ENCODE measurements around the gene KCNQ1. TPM values are rescaled to one million over a fixed set of nuclear protein-coding genes. Genes with fewer than 3 reads are reported as not detected.

The KCNQ1 gene
- polyA plus RNA-seq, 1 of the 3 experiments (the other 2 are of a cell fraction): 0.05 TPM

DNA sequence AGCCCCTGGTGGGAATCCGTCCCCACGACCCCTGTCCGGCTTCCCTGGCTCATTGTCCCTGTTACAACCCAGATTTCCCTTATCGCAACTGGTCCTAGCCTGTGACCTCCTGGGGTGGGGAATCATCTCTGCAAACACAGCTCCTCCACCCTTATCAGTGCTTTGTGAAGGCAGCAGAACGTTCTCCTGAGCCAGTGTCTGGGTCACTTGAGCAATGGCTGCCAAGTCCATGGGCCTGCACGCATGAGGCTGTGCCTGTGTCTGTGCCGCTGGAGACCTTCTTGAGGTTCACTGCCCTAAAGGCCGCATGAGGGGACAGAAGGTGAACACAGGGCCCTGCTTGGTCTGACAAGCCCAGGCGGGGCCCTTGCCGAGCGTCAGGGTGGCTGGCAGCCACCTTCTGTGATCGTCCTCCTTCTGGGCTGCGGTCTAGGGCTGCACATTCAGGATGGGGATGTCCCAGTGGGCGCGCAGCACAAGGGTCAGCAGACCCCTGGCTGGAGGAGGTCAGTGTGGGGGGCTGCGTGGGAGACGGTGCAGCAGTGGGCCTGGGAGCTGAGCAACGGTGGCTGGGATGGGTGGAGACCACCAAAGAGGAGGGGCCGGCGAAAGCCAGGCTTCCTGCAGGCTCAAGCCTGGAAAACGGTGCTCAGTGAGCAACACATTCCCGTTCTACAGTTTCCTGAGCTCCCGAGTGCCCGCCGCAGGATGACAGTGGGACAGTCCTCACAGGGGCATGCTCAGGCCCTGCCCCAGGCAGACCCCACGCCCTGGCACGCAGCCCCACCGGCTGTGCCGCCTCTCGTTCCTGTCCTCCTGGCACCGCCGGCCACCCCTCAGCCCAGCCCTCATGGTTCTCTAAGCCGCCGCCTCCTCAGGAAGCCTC lies 366.6 kb downstream of the KCNQ1 start:
- Histone ChIP-seq H3K4me2 (no peak overlapping the region), H2AFZ (ENCODE audit: low read depth) (no peak overlapping the region), H3K36me3 (replicated peaks in 1 of 2; ENCODE audit: control insufficient read depth in 1 of 2, insufficient read depth in 2 of 2, low read length in 1 of 2) (no peaks in the 10 kb centered on the region), H3K9ac (no peak overlapping the region), H3K79me2 (ENCODE audit: insufficient read depth) (no peaks in the 10 kb centered on the region), H3K27me3 (ENCODE audit: insufficient read depth) (no peaks in the 10 kb centered on the region), H4K20me1 (ENCODE audit: insufficient read depth) (no peaks in the 10 kb centered on the region), H3K4me3 (ENCODE audit: low read depth in 2 of 2, low read length in 1 of 2) (no peak overlapping the region), H3F3A (replicated peaks; ENCODE audit: insufficient read depth) (no peaks in the 10 kb centered on the region), H3K27ac (ENCODE audit: low read depth in 2 of 2, low read length in 1 of 2) (no peak overlapping the region), H3K9me2 (no peaks in the 10 kb centered on the region), H3K4me1 (ENCODE audit: control insufficient read depth in 1 of 2, insufficient read depth in 2 of 2, low read depth in 1 of 2, low read length in 1 of 2) (no peaks in the 10 kb centered on the region; a peak in 1 of 4 replicates), H3K9me3 (no peaks in the 10 kb centered on the region)
- TF ChIP-seq TEAD4 (IDR thresholded peaks at IDR 0.05; ENCODE audit: borderline replicate concordance, insufficient read depth): no peak
- 65% methylated on average over 24 of the region's 34 CpGs for WGBS (ENCODE audit: low lambda C conversion rate)
- no peak for DNase-seq
- CTCF ChIA-PET: no interaction called here
- POLR2A ChIA-PET: no interaction called here

DNA sequence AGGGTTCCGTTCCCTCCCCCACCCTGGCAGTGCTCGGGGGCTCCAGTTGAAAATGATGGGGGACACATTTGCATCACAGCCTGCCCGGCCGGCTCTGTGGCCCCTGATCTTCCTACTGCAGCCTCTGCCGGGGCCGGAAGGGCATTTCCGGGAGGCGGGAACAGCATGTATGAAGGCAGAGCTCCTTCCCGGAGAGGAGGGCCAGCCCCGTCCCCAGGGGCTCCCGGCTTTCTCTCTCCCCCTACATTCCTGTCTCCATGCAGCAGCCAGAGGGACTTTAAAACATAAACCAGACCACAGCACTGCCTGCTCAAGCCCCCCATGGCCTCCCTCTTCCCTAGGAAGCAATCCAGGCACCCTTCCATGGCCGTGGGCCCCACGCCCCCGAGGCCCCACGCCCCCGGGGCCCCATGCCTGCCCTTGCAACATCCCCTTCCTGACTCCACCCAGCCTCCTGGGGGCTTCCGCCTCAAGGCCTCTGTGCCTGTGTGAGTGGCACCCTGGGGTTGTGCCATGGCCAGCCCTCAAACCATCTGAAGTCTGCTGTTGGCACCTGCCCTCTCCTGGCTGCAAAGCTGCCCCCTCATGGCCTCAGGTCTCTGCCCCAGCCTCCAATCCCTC lies 367.7 kb downstream of the KCNQ1 start:
- Histone ChIP-seq H3K4me3 (ENCODE audit: low read depth in 2 of 2, low read length in 1 of 2) (no peak overlapping the region), H3K27ac (ENCODE audit: low read depth in 2 of 2, low read length in 1 of 2) (no peak overlapping the region), H3F3A (replicated peaks; ENCODE audit: insufficient read depth) (no peaks in the 10 kb centered on the region), H3K9ac (no peak overlapping the region), H3K27me3 (ENCODE audit: insufficient read depth) (no peaks in the 10 kb centered on the region), H3K4me2 (no peak overlapping the region), H3K4me1 (ENCODE audit: control insufficient read depth in 1 of 2, insufficient read depth in 2 of 2, low read depth in 1 of 2, low read length in 1 of 2) (no peaks in the 10 kb centered on the region; a peak in 1 of 4 replicates), H3K79me2 (ENCODE audit: insufficient read depth) (no peaks in the 10 kb centered on the region), H3K36me3 (replicated peaks in 1 of 2; ENCODE audit: control insufficient read depth in 1 of 2, insufficient read depth in 2 of 2, low read length in 1 of 2) (no peaks in the 10 kb centered on the region), H3K9me2 (no peaks in the 10 kb centered on the region), H3K9me3 (no peaks in the 10 kb centered on the region), H4K20me1 (ENCODE audit: insufficient read depth) (no peaks in the 10 kb centered on the region), H2AFZ (ENCODE audit: low read depth) (no peak overlapping the region)
- CTCF ChIA-PET: no interaction called here
- no peak for DNase-seq
- TF ChIP-seq NFIC (IDR thresholded peaks at IDR 0.05; ENCODE audit: borderline replicate concordance): no peak
- no peak for TF ChIP-seq POLR2AphosphoS5 (IDR thresholded peaks at IDR 0.05; ENCODE audit: low read depth, low read length)
- no peak for TF ChIP-seq MEF2A (IDR thresholded peaks at IDR 0.05; ENCODE audit: borderline replicate concordance, low read depth)
- TF ChIP-seq GATA2 (CRISPR knock-in tag; IDR thresholded peaks at IDR 0.05): no peak
- no peak for TF ChIP-seq GABPA (IDR thresholded peaks at IDR 0.05; ENCODE audit: low read depth)
- TF ChIP-seq TCF12 (IDR thresholded peaks at IDR 0.05): no peak
- no peak for TF ChIP-seq CHD2 (IDR thresholded peaks at IDR 0.05; ENCODE audit: low read length, partially characterized antibody)
- no peak for TF ChIP-seq TEAD4 (IDR thresholded peaks at IDR 0.05; ENCODE audit: borderline replicate concordance, insufficient read depth)
- TF ChIP-seq YY1 (IDR thresholded peaks at IDR 0.05; ENCODE audit: low read depth): no peak
- 51% methylated on average over 16 of the region's 17 CpGs for WGBS (ENCODE audit: low lambda C conversion rate)
- POLR2A ChIA-PET: no interaction called here

DNA sequence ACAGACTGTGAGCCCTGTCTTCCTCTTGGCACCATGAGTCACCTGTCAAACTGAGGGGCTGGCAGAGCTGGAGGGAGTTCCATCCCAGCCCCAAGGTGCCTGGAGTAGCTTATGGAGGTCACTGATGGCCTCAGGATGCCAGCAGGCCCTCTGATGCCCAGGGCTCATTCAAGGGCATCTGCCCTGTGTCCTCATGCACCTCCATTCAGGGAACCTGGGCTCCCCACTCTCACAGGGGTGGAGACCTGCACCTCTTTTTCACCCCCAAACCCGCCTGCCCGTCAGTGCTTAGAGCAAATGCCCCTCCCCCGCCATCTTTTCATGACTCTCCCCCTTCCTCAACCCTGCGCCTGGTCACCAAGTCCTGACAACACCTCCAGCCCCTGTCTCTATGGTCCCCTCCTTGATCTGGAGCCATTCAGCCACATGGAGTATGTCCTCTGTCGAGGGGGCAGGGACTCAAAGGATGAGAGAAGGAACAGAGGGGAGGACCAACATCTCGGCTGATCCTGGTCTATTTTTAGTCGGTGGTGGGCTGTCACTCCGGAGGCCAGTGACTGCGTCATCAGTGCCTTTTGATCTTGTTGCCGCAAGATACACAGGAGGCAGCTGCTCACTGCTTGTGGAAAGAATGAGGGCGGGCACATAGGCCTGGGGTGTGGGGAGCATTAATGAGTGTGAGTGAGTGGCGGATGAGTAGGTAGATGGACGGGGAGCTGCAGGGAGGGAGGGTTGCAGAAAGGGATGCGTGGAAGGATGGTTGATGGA lies 368.5 kb downstream of the KCNQ1 start:
- WGBS (ENCODE audit: low lambda C conversion rate): 38% methylated on average over 14 of the region's 14 CpGs
- POLR2A ChIA-PET: no interaction called here
- TF ChIP-seq, protein P1, sequence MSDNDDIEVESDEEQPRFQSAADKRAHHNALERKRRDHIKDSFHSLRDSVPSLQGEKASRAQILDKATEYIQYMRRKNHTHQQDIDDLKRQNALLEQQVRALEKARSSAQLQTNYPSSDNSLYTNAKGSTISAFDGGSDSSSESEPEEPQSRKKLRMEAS (IDR thresholded peaks at IDR 0.05; ENCODE audit: low read depth): no peak
- TF ChIP-seq SMC3 (IDR thresholded peaks at IDR 0.05; ENCODE audit: low read depth, low read length) (no peak), GABPA (IDR thresholded peaks at IDR 0.05; ENCODE audit: low read depth) (no peak), NFIC (IDR thresholded peaks at IDR 0.05; ENCODE audit: borderline replicate concordance) (no peak), EP300 (IDR thresholded peaks at IDR 0.05; ENCODE audit: borderline replicate concordance in 1 of 2, low read depth in 1 of 2, low read length in 1 of 2) (no peak), CHD2 (IDR thresholded peaks at IDR 0.05; ENCODE audit: low read length, partially characterized antibody) (no peak), TCF12 (IDR thresholded peaks at IDR 0.05) (no peak), FOXM1 (IDR thresholded peaks at IDR 0.05; ENCODE audit: low read depth) (no peak), FOXJ3 (CRISPR knock-in tag; IDR thresholded peaks at IDR 0.05) (no peak), RXRA (IDR thresholded peaks at IDR 0.05; ENCODE audit: borderline replicate concordance, low read depth) (no peak)
- TF ChIP-seq, protein P2, sequence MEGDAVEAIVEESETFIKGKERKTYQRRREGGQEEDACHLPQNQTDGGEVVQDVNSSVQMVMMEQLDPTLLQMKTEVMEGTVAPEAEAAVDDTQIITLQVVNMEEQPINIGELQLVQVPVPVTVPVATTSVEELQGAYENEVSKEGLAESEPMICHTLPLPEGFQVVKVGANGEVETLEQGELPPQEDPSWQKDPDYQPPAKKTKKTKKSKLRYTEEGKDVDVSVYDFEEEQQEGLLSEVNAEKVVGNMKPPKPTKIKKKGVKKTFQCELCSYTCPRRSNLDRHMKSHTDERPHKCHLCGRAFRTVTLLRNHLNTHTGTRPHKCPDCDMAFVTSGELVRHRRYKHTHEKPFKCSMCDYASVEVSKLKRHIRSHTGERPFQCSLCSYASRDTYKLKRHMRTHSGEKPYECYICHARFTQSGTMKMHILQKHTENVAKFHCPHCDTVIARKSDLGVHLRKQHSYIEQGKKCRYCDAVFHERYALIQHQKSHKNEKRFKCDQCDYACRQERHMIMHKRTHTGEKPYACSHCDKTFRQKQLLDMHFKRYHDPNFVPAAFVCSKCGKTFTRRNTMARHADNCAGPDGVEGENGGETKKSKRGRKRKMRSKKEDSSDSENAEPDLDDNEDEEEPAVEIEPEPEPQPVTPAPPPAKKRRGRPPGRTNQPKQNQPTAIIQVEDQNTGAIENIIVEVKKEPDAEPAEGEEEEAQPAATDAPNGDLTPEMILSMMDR (IDR thresholded peaks at IDR 0.05): no peak
- Histone ChIP-seq H3K79me2 (ENCODE audit: insufficient read depth) (no peaks in the 10 kb centered on the region), H3K9me2 (no peaks in the 10 kb centered on the region), H3K27ac (ENCODE audit: low read depth in 2 of 2, low read length in 1 of 2) (no peak overlapping the region), H3K4me3 (ENCODE audit: low read depth in 2 of 2, low read length in 1 of 2) (no peak overlapping the region), H3K9me3 (no peaks in the 10 kb centered on the region), H4K20me1 (ENCODE audit: insufficient read depth) (no peaks in the 10 kb centered on the region), H2AFZ (ENCODE audit: low read depth) (no peak overlapping the region), H3K9ac (no peak overlapping the region), H3K36me3 (replicated peaks in 1 of 2; ENCODE audit: control insufficient read depth in 1 of 2, insufficient read depth in 2 of 2, low read length in 1 of 2) (no peaks in the 10 kb centered on the region), H3K4me1 (ENCODE audit: control insufficient read depth in 1 of 2, insufficient read depth in 2 of 2, low read depth in 1 of 2, low read length in 1 of 2) (no peaks in the 10 kb centered on the region; a peak in 1 of 4 replicates), H3F3A (replicated peaks; ENCODE audit: insufficient read depth) (no peaks in the 10 kb centered on the region), H3K27me3 (ENCODE audit: insufficient read depth) (no peaks in the 10 kb centered on the region), H3K4me2 (no peak overlapping the region)
- CTCF ChIA-PET: no interaction called here
- DNase-seq: no peak

Measured in SK-N-SH (cell line).